ENCODE results near the gene ZFP82.

The ZFP82 gene

GRCh38 chr19:36404498-36404897 lies 13.9 kb downstream of the ZFP82 start:
- Histone ChIP-seq H3K79me2 (ENCODE audit: low read length) (no peaks in the 10 kb centered on the region), H3F3A (ENCODE audit: insufficient read depth, low read length) (no peaks in the 10 kb centered on the region), H3K27ac (ENCODE audit: low read length) (no peak overlapping the region), H3K27me3 (replicated peaks; ENCODE audit: insufficient read depth, low read length) (no peaks in the 10 kb centered on the region), H3K36me3 (replicated peaks; ENCODE audit: insufficient read depth, low read length) (no peaks in the 10 kb centered on the region), H3K4me2 (ENCODE audit: low read depth, low read length) (no peak overlapping the region), H3K9me2 (replicated peaks; ENCODE audit: insufficient read depth, low read length) (no peaks in the 10 kb centered on the region), H3K4me1 (ENCODE audit: low read length) (no peaks in the 10 kb centered on the region), H3K4me3 (ENCODE audit: low read length) (no peak overlapping the region), H3K9me3 (replicated peaks; ENCODE audit: insufficient read depth, low read length) (0 out of 2 replicates have a peak, but pooled peaks cover 3% of the 10 kb centered on the region), H4K20me1 (ENCODE audit: insufficient read depth, low read length) (no peaks in the 10 kb centered on the region), H3K9ac (ENCODE audit: low read length) (no peak overlapping the region), H2AFZ (ENCODE audit: low read length) (no peak overlapping the region)
- TF ChIP-seq CTCF (IDR thresholded peaks at IDR 0.05; ENCODE audit: low read length): no peak
- no peak for TF ChIP-seq EZH2phosphoT487 (IDR thresholded peaks at IDR 0.05; ENCODE audit: low read length)
- TF ChIP-seq EZH2 (optimal IDR thresholded peaks at IDR 0.05; ENCODE audit: low read depth, low read length): no peak
- DNase-seq: no peak

- Histone ChIP-seq H3K27me3 (replicated peaks; ENCODE audit: insufficient read depth, low read length) (no peaks in the 10 kb centered on the region), H3K36me3 (replicated peaks; ENCODE audit: insufficient read depth, low read length) (no peaks in the 10 kb centered on the region), H3K9ac (ENCODE audit: low read length) (no peak overlapping the region), H3K4me3 (ENCODE audit: low read length) (no peak overlapping the region), H3K79me2 (ENCODE audit: low read length) (no peaks in the 10 kb centered on the region), H3K9me2 (replicated peaks; ENCODE audit: insufficient read depth, low read length) (no peaks in the 10 kb centered on the region), H4K20me1 (ENCODE audit: insufficient read depth, low read length) (no peaks in the 10 kb centered on the region), H3K27ac (ENCODE audit: low read length) (no peak overlapping the region), H3K4me2 (ENCODE audit: low read depth, low read length) (no peak overlapping the region), H3F3A (ENCODE audit: insufficient read depth, low read length) (no peaks in the 10 kb centered on the region), H2AFZ (ENCODE audit: low read length) (no peak overlapping the region), H3K4me1 (ENCODE audit: low read length) (no peaks in the 10 kb centered on the region), H3K9me3 (replicated peaks; ENCODE audit: insufficient read depth, low read length) (no peaks in the 10 kb centered on the region)
- no peak for DNase-seq
- TF ChIP-seq EZH2phosphoT487 (IDR thresholded peaks at IDR 0.05; ENCODE audit: low read length): no peak
- TF ChIP-seq EZH2 (optimal IDR thresholded peaks at IDR 0.05; ENCODE audit: low read depth, low read length): no peak
- no peak for TF ChIP-seq CTCF (IDR thresholded peaks at IDR 0.05; ENCODE audit: low read length)
Observed at GRCh38 chr19:36401475-36401874, 17.0 kb downstream of the ZFP82 start.

GRCh38 chr19:36398571-36398970 lies 19.9 kb downstream of the ZFP82 start:
- TF ChIP-seq CTCF (IDR thresholded peaks at IDR 0.05; ENCODE audit: low read length) (no peak), EZH2 (optimal IDR thresholded peaks at IDR 0.05; ENCODE audit: low read depth, low read length) (no peak), EZH2phosphoT487 (IDR thresholded peaks at IDR 0.05; ENCODE audit: low read length) (no peak)
- no peaks in the 10 kb centered on the region for H3K36me3 ChIP-seq (replicated peaks; ENCODE audit: insufficient read depth, low read length)
- no peak for DNase-seq

More at GRCh38 chr19:36398571-36398970, 19.9 kb downstream of the ZFP82 start:
- no peak overlapping the region for H3K4me3 ChIP-seq (ENCODE audit: low read length)
- H2AFZ ChIP-seq (ENCODE audit: low read length): no peak overlapping the region
- H3K4me1 ChIP-seq (ENCODE audit: low read length): no peaks in the 10 kb centered on the region
- H3K79me2 ChIP-seq (ENCODE audit: low read length): no peaks in the 10 kb centered on the region
- H3K9me3 ChIP-seq (replicated peaks; ENCODE audit: insufficient read depth, low read length): no peaks in the 10 kb centered on the region
- H3K9me2 ChIP-seq (replicated peaks; ENCODE audit: insufficient read depth, low read length): no peaks in the 10 kb centered on the region
- no peak overlapping the region for H3K27ac ChIP-seq (ENCODE audit: low read length)
- no peaks in the 10 kb centered on the region for H3K27me3 ChIP-seq (replicated peaks; ENCODE audit: insufficient read depth, low read length)
- H3K4me2 ChIP-seq (ENCODE audit: low read depth, low read length): no peak overlapping the region
- no peaks in the 10 kb centered on the region for H4K20me1 ChIP-seq (ENCODE audit: insufficient read depth, low read length)
- H3F3A ChIP-seq (ENCODE audit: insufficient read depth, low read length): no peaks in the 10 kb centered on the region
- no peak overlapping the region for H3K9ac ChIP-seq (ENCODE audit: low read length)

Data from MM.1S (cell line).